SK-MEL-5 (cell line): ENCODE results near the gene DPEP1. TPM values are rescaled to one million over a fixed set of nuclear protein-coding genes. Genes with fewer than 3 reads are reported as not detected.
"Not testable (repeated sequence)": the region's sequence is repeated elsewhere in the genome, so short reads cannot be mapped to it uniquely, and the experiment has no call there.

ENCODE experiments used
- DNase-seq: peaks from one replicate; pipeline ENCODE4 v3.0.0-alpha.2; 2016; ENCODE audit warnings: low read depth, low spot score
- in situ Hi-C: cut with HindIII; loops from 2 replicates; pipeline ENCODE4 v1.10.0; 2016; ENCODE audit warnings: low sequenced_read_pairs, high pct_unique_total_duplicates, low pct_unique_long_range_greater_than_20kb
- total RNA-seq: library from RNA; depleted of rRNA; stranded (reverse); fragments of >200 nt; shearing (Covaris generic); gene quantifications from 2 replicates; pipeline ENCODE4 v1.2.3, GENCODE V29; 2014

Gene DPEP1
- total RNA-seq, 1 experiment from 2014 or later: 0.53 TPM

GRCh38 chr16:89575247-89576152 lies 37.9 kb upstream of the DPEP1 start, which contains the start of gene CPNE7:
CPNE7 (plus strand) TSS chr16:89575758; CDS start chr16:89575898, 140 bp downstream.
- no peak for DNase-seq
- in situ Hi-C loops: no loop called here

DNA sequence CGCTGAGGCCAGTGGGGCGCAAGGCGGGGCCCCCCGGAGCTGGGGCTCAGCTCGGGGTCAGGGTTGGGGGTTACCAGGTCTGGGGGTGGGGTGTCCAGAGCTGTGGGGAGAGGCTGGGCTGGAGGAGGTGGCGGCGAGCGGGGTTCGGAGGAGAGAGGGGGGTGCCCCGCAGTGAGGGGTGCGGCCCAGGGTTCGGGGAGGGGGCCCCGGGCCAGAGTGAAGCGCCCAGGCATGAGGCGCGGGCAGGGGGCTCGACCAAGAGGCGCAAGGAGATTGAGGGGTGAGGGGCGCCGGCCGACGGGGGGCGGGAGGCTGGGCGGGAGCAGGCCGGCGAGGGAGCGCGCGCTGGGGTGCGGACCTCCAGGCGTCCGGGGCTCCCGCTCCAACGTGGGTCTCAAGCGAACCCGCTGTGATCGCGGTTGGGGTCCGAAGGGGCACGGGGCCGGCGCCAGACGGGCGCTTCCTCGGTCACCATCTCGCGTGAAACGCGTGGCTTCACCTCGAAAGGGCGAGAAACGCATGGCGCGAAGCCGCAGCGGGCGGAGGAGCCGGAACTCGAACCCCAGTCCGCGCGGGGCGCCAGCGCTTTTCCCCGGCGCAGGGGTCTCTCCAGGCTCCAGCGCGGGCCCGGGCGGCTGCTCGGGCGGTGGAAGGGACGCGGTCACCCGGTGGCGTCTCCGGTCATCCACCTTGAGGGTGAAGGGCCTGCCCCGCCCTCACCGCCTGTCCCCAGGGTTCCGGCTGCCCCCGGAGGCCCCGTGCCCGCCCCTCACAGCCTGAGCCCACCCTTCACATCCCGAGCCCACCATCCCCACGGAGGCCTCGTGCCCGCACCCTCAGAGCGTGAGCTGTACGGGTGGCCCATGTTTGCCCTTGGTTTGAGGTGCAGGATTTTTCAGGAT lies 37.0 kb upstream of the DPEP1 start:
- no peak for DNase-seq
- in situ Hi-C loops: no loop called here

DNA sequence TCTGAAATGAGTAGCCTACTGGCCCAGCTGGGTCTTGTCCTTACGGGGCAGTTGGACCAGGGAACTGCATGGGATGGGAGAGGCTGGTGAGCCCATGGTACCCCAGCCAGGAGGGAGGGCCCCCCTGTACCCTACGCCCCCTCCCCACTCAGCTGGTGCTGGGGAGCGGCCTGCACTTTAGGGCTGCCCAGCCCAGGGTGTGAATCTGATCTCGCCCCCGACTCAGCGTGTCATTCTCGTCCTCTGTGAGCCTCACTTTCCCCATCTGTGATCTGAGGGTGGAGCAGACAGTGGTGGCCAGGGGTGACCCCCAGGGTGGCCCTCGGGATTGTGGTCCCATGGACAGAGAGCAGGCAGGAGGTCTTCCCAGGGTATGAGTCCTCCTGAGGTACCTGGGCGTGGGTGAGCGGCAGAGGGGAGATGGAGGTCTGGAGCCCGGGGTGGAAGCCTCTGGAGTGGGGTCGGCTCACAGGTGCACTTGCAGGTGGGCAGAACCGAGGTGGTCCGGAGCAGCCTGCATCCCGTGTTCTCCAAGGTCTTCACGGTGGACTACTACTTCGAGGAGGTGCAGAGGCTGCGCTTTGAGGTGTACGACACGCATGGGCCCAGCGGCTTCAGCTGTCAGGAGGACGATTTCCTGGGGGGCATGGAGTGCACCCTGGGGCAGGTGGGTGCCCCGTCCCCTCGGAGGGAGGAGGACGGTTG lies 36.2 kb upstream of the DPEP1 start:
- in situ Hi-C loops: no loop called here

GRCh38 chr16:89579351-89579750 lies 34.1 kb upstream of the DPEP1 start:
- in situ Hi-C loops: no loop called here
- no peak for DNase-seq

More for the DNA sequence above, 36.2 kb upstream of the DPEP1 start:
- DNase-seq: no peak

DNA sequence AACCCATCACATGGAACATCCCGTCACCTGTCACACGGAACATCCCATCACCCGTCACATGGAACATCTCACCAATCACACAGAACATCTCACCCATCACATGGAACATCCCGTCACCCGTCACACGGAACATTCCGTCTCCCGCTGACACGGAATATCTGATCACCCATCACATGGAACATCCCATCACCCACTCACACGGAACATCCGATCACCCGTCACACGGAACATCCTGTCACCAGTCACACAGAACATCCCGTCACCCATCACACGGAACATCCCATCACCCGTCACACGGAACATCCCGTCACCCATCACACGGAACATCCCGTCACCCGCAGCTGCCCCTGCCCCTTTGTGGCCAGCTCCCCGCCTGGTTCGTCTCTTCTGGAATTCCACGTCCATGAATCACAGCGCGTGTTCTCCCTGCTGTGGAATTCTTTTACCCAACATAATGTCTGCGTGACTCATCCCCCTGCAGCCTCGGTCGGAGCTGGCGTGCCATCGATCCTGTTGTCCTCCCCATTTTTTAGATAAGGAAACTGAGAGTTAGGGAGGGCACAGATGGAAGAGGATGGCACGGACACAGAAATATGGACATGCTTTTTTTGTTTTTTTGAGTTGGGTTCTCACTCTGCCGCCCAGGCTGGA lies 32.3 kb upstream of the DPEP1 start:
- in situ Hi-C loops: no loop called here

DNA sequence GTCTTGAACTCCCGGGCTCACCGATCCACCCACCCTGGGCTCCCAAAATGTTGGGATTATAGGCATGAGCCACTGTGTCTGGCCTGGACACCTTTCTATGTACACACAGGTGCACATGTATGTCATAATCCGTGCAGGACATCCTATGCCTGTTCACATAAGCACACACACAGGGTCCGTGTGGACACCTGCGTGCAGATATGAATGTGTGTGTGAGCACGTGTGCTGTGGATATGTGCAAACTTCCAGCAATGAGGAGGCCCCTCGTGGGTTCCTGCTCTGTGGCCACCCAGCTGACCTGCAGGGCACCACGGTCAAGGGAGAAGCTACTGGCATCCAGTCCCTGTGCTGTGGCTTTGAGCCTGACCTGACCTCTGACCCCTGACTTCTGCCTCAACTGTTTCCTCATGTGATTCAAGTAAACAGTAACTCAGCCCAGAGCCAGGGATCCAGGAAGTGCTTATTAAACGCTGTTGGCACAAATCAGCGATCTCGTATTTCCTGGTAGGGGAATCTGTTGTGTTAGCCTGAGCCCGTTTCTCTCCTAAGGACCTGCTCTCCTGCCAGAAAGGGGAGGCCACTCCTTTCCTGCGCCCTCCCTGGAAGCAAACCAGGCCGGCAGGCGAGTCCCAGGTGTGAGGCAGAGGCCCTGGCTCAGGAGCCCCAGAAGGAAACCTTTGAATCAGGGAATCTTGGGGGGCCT lies 31.4 kb upstream of the DPEP1 start:
- no peak for DNase-seq

More for the DNA sequence above, 32.3 kb upstream of the DPEP1 start:
- no peak for DNase-seq

DNA sequence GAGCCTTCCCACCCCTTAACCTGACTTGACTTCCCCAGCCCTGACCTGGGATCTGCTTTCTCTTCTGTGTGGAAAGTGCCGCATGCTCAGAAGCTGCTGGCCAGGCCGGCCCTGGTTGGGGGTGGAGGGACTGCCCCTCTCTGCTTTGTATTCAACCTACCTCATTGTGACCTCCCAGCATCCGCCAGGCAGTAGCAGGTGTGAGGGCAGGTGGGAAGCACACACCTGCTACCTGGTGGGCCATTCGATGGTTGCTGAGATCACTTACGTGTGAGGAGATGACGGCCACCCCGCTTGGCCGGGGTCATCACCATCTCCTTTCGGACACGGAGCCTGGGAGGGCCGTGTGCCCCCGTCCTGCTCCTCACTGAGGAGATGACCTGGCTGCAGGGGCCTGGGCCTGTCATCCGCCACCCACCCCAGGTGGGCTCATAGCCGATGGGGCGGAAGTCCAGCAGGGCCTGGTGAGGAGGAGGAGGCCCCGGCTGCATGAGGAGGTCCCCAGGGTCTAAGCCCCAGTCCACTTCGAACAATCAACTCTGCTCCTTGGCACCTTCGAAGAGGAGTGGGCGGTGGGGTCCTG lies 30.7 kb upstream of the DPEP1 start:
- in situ Hi-C loops: no loop called here
- no peak for DNase-seq

More for the DNA sequence above, 31.4 kb upstream of the DPEP1 start:
- in situ Hi-C loops: no loop called here

GRCh38 chr16:89583197-89583894 lies 30.1 kb upstream of the DPEP1 start:
- in situ Hi-C loops: no loop called here
- DNase-seq: no peak

DNA sequence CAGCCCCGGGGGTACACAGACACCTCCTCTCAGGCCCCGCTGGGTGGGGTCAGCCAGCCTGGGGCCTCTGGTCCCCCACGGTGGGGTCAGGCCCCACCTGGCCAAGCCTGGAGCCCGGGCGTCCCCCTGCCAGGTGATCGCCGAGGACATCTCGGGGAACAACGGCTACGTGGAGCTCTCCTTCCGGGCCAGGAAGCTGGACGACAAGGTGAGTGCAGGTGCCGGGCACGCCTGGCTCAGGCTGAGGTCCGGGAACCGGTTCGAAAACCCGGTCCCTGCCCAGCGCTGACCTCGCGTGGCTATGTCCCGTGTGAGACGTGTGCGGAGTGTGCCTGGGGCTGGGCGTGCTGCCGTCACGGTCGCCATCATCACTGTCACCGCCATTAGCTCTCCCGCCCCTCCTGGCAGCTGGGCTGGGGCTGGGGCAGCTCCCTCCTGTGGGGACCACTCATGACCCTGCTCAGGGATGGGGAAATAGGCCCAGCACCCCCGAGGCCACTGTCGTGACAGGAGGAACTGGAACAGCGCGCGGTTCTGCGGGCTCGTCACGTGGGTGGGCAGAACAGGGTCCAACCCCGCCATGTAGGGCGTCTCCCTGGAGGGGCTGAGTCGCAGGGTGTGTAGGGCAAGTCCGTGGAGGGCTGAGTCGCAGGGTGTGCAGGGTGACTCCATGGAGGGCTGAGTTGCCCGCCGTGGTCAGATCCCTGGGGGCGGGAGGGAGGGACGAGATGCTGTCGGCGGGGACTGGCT lies 29.4 kb upstream of the DPEP1 start:
- no peak for DNase-seq
- in situ Hi-C loops: no loop called here

- in situ Hi-C loops: no loop called here
- no peak for DNase-seq
Observed at GRCh38 chr16:89584768-89585549, 28.5 kb upstream of the DPEP1 start.

DNA sequence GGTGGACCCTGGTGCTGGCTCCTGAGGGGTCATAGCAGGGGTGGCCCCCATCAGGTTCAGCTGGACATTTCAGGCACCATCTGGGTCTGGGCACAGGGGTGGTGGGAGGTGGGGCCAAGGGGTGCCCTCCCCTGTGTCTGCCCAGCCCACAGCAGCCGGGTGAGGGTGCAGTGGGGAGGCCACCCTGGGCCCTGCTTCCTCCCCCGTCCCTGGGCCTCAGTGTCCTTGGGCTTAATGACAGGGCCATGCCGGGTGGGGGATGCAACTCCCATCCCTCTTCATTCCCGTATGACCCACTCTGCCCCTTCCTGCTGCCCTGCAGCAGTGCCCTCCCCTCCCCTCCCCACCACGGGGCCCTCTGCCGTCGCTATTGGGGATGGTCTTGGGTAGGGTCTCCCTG lies 27.2 kb upstream of the DPEP1 start:
- DNase-seq: no peak
- in situ Hi-C loops: no loop called here

DNA sequence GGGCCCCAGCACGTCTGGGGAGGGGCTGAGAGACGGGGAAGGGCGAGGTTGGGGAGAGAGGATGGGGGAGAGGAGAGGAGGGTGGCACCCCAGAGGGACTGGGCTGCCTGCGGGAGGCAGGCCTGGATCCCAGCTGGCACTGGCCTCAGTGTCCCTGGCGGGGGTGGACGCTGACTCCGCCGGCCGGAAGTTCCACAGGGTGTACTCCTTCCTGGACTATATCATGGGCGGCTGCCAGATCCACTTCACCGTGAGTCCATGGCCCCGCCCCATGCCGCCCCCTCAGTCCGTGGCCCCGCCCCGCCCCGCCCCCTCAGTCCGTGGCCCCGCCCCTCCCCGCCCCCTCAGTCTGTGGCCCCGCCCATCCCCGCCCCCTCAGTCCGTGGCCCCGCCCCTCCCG lies 26.6 kb upstream of the DPEP1 start:
- no peak for DNase-seq
- in situ Hi-C loops: no loop called here

DNA sequence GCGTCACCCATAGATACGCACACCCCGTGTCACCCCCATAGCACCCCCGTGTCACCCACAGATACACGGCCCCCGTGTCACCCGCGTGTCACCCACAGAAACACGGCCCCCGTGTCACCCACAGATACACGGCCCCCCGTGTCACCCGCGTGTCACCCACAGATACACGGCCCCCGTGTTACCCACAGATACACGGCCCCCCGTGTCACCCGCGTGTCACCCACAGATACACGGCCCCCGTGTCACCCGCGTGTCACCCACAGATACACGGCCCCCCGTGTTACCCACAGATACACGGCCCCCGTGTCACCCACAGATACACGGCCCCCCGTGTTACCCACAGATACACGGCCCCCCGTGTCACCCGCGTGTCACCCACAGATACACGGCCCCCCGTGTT lies 25.8 kb upstream of the DPEP1 start:
- in situ Hi-C loops, DNase-seq: not testable (repeated sequence)

- in situ Hi-C loops: no loop called here
- no peak for DNase-seq
Observed at GRCh38 chr16:89588413-89589109, 24.9 kb upstream of the DPEP1 start.
